AG04450 (cell line): ENCODE measurements around the gene RBM22. TPM values are rescaled to one million over a fixed set of nuclear protein-coding genes. Genes with fewer than 3 reads are reported as not detected.

Experiments used
- CTCF ChIA-PET: fragments of 300-600, 350-600 bp; formaldehyde crosslinking; extraction: SDS; loops from one replicate; lab custom pipeline; 2022; ENCODE audit warnings: antibody characterized with exemption, inconsistent platforms; lab: Charles Lee
- POLR2A ChIA-PET: fragments of 350-600 bp; formaldehyde crosslinking; extraction: SDS; loops from one replicate; lab custom pipeline; 2021; ENCODE audit warnings: antibody characterized with exemption, inconsistent platforms; lab: Yijun Ruan, JAX
- DNase-seq: peaks from one replicate; pipeline ENCODE4 v3.0.0-alpha.2; 2011; ENCODE audit warnings: low read depth, low spot score
- H3K27ac ChIP-seq: one replicate; pipeline ENCODE4 v1.5.1; 2012; ENCODE audit warnings: low read depth, low read length, control low read depth
- H3K27me3 ChIP-seq: one replicate; pipeline ENCODE4 v1.6.0; 2012; ENCODE audit warnings: low read length; ENCODE audit not compliant: control insufficient read depth, insufficient read depth
- H3K4me3 ChIP-seq: 2 replicates; pipeline ENCODE4 v1.5.1; 2011; ENCODE audit warnings: mild to moderate bottlenecking, low read depth, low read length, control low read depth
- H3K9me3 ChIP-seq: 2 replicates; pipeline ENCODE4 v1.5.1; 2012; ENCODE audit warnings: low read length; ENCODE audit not compliant: control insufficient read depth, insufficient read depth
- polyA plus RNA-seq: library from polyadenylated mRNA; depleted of rRNA; stranded (reverse); fragments of >200 nt; gene quantifications from 2 replicates; pipeline ENCODE4 v1.2.3, GENCODE V29; 2011
- TF ChIP-seq, protein P1 (sequence below): IDR thresholded peaks from 2 replicates; pipeline ENCODE4 v1.5.1; 2011; ENCODE audit warnings: low read depth, low read length, control low read depth, inconsistent platforms

The RBM22 gene
- polyA plus RNA-seq, 1 experiment, result 49.5 TPM

- no peak overlapping the region for H3K27ac ChIP-seq
- DNase-seq, result no peak
- CTCF ChIA-PET, result interaction anchor here (0.6 to 1.2 kb wide), 3 partner anchors 19 to 110 kb away, joined by 3 to 5 read pairs (median 3); no protein-coding TSS in a partner anchor
- H3K4me3 ChIP-seq, result no peak overlapping the region
- POLR2A ChIA-PET, result no interaction called here
- TF ChIP-seq, protein P1, sequence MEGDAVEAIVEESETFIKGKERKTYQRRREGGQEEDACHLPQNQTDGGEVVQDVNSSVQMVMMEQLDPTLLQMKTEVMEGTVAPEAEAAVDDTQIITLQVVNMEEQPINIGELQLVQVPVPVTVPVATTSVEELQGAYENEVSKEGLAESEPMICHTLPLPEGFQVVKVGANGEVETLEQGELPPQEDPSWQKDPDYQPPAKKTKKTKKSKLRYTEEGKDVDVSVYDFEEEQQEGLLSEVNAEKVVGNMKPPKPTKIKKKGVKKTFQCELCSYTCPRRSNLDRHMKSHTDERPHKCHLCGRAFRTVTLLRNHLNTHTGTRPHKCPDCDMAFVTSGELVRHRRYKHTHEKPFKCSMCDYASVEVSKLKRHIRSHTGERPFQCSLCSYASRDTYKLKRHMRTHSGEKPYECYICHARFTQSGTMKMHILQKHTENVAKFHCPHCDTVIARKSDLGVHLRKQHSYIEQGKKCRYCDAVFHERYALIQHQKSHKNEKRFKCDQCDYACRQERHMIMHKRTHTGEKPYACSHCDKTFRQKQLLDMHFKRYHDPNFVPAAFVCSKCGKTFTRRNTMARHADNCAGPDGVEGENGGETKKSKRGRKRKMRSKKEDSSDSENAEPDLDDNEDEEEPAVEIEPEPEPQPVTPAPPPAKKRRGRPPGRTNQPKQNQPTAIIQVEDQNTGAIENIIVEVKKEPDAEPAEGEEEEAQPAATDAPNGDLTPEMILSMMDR, result no peak
- H3K27me3 ChIP-seq, result peaks cover 14% of the 10 kb centered on the region
- no peaks in the 10 kb centered on the region for H3K9me3 ChIP-seq
Observed at GRCh38 chr5:150670948-150671310, 29.9 kb downstream of the RBM22 start.

- Histone ChIP-seq H3K9me3 (no peaks in the 10 kb centered on the region), H3K27me3 (peaks cover 14% of the 10 kb centered on the region), H3K4me3 (no peak overlapping the region), H3K27ac (no peak overlapping the region)
- TF ChIP-seq, protein P1, result no peak
- CTCF ChIA-PET, result interaction anchor here (0.6 to 1.2 kb wide), 3 partner anchors 20 to 109 kb away, joined by 3 to 5 read pairs (median 3); no protein-coding TSS in a partner anchor
- DNase-seq, result no peak
- POLR2A ChIA-PET, result no interaction called here
Observed at GRCh38 chr5:150670275-150670947, 30.5 kb downstream of the RBM22 start.

GRCh38 chr5:150665044-150665443 is 35.8 kb downstream of the RBM22 start:
- Histone ChIP-seq H3K27ac (no peak overlapping the region), H3K27me3 (peaks cover 22% of the 10 kb centered on the region), H3K4me3 (no peak overlapping the region), H3K9me3 (no peaks in the 10 kb centered on the region)
- TF ChIP-seq, protein P1, result no peak
- CTCF ChIA-PET, result interaction anchor here (1.0 kb wide), 1 partner anchor 103 kb away, joined by 3 read pairs; no protein-coding TSS in a partner anchor
- DNase-seq, result no peak
- POLR2A ChIA-PET, result interaction anchor here (0.9 kb wide), 1 partner anchor 27 kb away, joined by 3 read pairs; no protein-coding TSS in a partner anchor

GRCh38 chr5:150663936-150664335 is 36.9 kb downstream of the RBM22 start:
- DNase-seq, result no peak
- Histone ChIP-seq H3K9me3 (no peaks in the 10 kb centered on the region), H3K27ac (no peak overlapping the region), H3K4me3 (no peak overlapping the region), H3K27me3 (peaks cover 22% of the 10 kb centered on the region)
- CTCF ChIA-PET, result interaction anchor here (1.5 to 2.2 kb wide), 2 partner anchors 103 to 105 kb away, joined by 4 to 10 read pairs; no protein-coding TSS in a partner anchor
- POLR2A ChIA-PET, result interaction anchor here (0.9 to 1.2 kb wide), 2 partner anchors 10 to 26 kb away, joined by 3 read pairs; no protein-coding TSS in a partner anchor
- TF ChIP-seq, protein P1, result no peak
